NCI-H774 (cell line): ENCODE measurements around the gene HPSE.

ENCODE experiments used
- DNase-seq: peaks from one replicate; lab custom pipeline; 2025; lab: John Stamatoyannopoulos, UW

HPSE gene

DNA sequence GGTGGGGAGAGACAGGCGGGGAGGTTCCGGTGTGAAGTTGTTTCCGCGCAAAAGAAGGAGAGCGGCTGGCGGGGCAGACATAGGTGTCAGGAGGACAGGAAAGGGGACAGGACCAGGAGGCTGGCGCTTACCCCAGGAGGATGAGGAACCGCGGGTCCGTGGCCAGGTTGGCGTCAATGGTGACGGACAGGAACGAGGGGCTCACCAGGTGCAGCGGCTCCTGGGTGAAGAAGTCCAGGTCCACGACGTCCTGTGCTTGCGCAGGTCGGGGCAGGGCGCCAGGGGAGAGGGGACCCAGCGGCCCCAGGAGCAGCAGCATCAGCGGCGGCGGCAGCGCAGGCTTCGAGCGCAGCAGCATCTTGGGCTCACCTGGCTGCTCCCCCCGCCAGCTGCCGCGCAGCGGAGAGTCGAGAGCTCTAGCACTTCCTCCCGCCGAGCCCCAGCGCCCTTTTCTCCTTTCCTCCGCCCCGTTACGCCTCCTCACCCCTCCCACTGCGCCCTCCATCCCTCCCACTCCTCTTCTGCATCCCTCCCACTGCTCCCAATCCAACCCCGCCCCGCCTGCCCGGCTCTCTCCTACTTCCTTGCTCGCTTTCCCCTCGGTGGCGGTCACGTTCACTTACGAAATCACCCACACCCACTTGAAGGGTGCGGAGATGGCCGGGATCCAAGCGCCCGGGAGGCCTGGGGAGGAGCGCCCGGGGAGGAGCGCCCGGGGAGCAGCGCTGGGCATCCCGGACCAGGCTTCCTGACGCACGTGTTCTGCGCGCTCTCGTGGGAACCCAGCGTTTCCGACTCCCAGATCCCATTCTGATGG lies at the start of gene HPSE:
Gene HPSE, minus strand, starts transcription at position 424 of the 817 bp plus-strand sequence. Its CDS starts 66 bp downstream, at position 358.
- peak; percentile 57 for DNase-seq

- no peak for DNase-seq
Measured at GRCh38 chr4:83382850-83383249, 48.2 kb upstream of the HPSE start.

DNA sequence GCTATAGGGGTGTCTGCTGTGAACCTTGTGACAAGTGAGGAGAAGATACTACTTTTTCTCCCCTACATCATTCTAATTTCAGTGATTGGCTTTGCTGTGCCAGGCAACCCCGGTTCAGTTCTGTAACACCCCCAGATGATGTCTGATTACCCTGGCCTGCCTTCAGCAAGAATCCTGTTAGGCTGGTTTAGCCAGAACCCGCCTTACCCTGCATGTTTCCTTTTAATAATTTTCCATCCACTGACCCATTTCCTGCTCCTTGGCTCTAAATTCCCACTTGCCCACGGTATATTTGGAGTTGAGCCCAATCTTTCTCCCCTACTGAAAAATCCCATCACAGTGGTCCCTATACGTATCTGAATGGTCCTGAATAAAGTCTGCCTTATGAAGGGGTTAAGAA lies 46.5 kb upstream of the HPSE start:
- no peak for DNase-seq

DNA sequence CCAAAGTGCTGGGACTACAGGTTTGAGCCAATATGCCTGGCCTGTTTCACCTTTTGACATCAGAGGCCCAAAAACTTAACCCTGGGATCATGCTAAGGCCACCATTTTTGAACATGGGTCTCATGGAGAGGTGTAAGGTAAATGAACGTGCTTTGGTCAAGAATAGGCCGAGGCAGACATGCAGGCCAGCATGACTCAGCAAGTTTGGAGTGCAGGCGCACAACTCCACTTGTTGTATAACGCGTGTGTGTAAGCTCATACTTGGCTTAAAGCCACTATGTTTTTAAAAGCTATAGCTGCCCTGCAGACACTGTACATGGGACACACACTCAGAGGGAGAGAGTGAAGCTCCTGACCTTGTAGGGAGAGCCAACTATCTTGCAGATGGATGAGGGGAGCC lies 43.8 kb upstream of the HPSE start:
- no peak for DNase-seq

DNA sequence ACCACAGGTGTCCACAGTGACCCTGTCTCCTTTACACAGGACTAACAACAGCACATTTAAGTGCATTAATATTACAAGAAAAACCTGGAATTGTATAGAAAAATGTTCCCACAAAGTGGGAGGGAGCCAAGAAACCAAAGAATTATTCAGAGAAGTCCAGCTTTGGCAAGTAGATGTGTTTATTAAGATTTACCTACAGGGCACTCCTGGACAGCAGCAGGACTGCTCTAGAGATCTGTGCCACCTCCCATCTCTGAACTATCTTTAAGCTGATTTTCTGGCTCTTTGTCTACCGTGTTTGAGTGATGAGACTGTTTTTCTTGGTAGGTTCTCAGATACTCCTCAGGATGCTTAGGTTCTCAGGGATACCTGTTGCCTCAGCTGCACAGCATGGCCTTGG lies 38.3 kb upstream of the HPSE start:
- DNase-seq, result no peak

GRCh38 chr4:83371936-83372335 lies 37.3 kb upstream of the HPSE start:
- no peak for DNase-seq

- no peak for DNase-seq
Measured at GRCh38 chr4:83371235-83371634, 36.6 kb upstream of the HPSE start.

DNA sequence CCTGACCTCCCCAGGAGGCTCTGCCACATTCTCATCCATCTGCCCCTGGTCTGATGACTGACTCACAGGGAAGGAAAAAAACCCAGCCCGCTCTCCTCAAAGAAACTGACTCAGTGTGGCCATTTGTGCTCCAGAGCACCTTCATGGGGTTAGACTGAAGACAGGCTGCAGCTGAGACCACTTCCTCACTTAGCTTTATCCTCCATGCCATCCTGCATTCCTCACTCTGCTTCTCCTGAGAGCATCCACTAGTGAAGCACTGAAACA lies 35.9 kb upstream of the HPSE start:
- DNase-seq, result no peak

DNA sequence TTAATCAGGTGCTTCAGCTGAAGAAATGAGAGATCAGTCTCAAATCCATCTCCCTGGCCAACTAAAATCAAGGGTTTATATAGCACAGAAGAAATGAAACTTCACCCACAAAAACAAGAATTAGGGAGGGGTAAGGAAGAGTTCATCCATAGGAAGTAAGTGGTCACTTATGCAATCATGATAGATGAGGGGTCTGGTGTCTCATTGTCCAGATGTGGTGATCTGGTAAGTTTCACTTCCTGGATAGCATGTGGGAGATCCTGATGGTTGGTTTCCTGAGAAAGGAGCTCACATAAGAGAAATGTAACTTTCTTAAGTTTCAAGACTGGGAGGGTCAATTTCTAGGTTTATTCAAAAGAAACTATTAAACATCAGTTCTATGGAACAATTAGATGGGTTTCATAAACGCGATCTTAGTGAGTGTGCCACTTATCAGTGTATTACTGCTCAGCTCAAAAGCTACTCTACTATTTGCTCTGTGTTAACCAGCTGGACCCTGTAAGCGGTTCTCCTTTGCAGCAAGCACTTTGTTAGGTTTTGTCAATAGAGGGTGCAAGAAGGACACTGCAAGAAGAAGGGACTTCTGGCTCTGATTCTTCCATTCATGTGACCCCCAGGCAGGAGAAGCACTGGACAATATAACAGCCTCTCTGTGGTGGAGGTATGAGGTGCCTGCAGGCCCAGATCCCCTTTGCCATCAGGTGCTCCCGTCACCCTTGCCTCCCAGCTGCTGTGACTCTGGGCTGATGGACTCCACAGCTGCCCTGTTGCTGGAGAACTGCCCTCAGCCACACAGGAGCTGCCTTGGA lies 35.4 kb upstream of the HPSE start:
- no peak for DNase-seq

- no peak for DNase-seq
Measured at GRCh38 chr4:83364312-83364711, 29.7 kb upstream of the HPSE start.

DNA sequence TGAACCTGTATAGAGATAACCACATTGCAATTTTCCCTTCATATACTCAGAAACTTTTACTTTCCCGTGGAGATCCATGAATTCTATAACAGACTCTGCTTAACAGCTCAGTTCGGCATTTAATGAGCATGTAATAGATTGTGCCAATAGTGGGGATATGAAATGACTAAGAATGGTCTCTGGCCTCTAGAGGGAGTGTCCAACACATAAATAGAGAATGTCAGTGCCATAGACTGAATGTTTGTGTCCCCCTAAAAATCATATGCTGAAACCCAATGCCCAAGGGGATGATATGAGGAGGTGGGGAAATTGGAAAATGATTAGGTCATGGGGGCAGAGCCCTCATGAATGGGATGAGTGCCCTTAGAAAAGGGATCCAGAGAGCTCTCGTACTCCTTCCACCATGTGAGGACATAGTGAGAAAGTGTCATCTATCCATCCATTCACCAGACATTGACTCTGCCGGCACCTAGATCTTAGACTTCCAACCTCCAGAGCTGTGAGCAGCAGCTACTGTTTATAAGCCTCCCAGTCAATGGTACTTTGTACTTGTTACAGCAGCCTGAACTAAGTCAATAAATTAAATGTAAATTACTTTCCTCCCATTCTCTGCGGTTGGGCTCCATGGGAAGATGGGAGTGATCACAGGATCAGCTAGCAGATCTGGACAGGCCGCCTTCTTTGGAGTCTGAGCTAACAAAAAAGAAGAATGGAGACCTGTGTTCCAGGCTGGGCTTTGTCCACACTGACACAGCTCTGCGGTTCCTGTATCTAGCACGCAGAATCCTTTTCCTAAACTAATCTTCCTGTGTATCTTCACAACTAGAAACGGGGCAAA lies 28.1 kb upstream of the HPSE start:
- peak; percentile 3 for DNase-seq

- no peak for DNase-seq
Measured at GRCh38 chr4:83361416-83362103, 26.9 kb upstream of the HPSE start.

GRCh38 chr4:83360018-83360417 lies 25.4 kb upstream of the HPSE start:
- no peak for DNase-seq

- DNase-seq, result no peak
Measured at GRCh38 chr4:83358410-83358809, 23.8 kb upstream of the HPSE start.

DNA sequence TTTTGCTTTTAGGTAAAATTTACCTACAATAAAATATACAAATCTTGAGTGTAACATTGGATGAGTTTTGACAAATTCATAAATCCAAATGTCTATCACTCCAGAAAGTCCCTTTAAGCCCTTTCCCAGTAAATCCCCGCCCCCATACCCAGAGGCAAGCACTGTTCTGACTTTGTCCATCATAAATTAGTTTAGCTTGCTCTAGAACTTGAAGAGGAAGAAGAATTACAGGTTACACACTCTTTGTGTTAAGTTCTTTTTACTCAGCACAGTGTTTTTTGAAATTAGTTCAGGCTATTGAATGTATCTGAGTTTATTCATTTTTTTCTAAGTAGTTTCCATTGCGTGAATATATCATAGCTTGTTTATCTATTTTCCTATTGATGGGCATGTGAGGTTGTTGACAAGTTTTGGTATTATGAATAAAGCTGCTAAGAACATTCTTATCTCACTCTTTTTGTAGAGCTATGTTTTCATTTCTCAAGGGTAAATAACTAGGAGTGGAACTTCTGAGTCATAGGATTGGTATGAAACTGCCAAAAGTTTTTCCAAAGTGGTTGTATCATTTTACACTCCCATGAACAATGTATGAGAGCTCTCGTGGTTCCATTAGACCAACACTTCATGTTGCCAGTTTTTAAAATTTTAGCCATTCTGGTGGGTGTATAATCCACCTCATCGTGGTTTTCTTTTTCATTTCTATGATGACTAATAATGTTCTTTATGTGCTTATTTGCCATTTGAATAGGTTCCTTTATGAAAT lies 22.4 kb upstream of the HPSE start:
- no peak for DNase-seq

DNA sequence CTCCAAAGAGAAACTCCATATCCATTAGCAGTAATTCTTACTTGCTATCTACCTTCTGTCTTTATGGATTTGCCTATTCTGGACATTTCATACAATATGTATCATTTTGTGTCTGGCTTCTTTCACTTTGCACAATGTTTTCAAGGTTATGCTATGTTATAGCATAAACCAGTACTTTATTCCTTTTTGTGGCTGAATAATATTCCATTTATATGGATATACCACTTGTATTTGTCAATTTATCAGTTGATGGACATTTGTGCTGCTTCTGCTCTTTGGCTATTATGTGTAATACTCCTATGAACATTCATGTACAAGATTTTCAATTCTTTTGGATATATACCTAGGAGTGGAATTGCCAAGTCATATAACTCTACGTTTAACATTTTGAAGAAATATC lies 18.9 kb upstream of the HPSE start:
- no peak for DNase-seq

DNA sequence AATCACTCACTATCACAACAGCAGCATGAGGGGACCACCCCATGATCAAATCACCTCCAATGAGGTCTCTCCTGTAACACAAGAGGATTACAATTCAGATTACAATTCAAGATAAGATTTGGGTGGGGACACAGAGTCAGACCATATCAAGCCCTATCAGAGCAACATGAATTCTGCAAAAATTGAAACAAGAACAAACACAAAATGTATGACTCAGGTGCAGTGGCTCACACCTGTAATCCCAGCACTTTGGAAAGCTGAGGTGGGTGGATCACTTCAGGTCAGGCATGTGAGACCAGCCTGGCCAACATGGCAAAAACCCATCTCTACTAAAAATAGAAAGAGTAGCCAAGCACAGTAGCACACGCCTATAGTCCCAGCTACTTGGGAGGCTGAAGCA lies 13.4 kb upstream of the HPSE start:
- DNase-seq, result no peak

DNA sequence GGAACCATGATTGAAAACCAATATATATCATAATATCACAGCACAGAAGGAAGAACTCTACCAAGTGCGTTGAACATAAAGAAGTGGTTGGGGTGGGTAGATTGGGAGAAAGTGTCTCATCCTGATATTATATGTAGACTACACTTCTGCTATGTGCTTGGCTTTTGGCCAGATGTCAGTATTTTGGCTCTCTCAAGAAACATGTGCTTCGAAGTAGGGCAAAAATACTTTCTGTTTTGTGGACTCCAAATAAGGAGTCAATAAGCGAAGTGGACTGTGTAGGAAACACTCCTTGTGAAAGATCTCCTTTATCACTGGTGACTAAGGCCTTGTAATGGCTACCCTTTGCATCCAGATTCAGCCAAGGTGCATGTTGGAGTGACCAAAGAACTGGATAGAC lies 7.8 kb upstream of the HPSE start:
- no peak for DNase-seq

DNA sequence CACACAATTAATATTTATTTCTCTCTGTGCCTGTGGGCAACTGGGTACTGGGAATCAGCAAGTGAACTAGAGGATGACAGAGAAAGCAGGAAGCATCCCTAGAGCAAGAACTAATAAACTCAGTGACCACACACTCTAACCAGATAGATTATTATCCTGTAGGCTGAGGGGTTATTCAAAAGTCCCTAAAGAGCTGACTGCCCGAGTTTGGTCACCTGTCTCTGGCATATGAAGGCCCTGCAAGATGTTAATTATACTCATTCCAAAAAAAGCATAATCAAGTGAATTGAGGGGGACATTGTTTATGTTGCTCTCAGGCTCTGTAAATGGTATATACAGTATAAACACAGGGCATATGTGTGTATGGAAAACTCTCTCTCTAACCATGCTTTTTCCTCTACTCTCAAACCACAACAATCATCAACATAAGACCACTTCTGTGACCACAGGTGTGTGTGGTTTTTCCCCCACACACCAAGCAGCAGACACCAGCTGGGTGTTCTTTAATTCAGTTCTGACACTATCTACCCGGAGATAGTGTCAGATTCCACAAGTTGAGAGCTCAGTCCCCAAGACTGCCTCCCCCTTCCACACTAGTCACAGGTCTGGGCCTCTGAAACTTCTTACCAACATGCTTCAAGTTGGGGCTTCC lies 6.2 kb upstream of the HPSE start:
- no peak for DNase-seq

- no peak for DNase-seq
Measured at GRCh38 chr4:83339573-83339972, 4.9 kb upstream of the HPSE start.

GRCh38 chr4:83335701-83336100 lies 1.1 kb upstream of the HPSE start:
- no peak for DNase-seq
